Fibroblast of skin of right biceps (primary cell): Measurements from ENCODE around the gene KIF26A.

Source experiments
- DNase-seq: peaks from one replicate; pipeline ENCODE4 v3.0.0-alpha.2; 2013

Gene KIF26A

GRCh38 chr14:104113631-104114420, 24.6 kb upstream of the KIF26A start:
- DNase-seq, result no peak

DNA sequence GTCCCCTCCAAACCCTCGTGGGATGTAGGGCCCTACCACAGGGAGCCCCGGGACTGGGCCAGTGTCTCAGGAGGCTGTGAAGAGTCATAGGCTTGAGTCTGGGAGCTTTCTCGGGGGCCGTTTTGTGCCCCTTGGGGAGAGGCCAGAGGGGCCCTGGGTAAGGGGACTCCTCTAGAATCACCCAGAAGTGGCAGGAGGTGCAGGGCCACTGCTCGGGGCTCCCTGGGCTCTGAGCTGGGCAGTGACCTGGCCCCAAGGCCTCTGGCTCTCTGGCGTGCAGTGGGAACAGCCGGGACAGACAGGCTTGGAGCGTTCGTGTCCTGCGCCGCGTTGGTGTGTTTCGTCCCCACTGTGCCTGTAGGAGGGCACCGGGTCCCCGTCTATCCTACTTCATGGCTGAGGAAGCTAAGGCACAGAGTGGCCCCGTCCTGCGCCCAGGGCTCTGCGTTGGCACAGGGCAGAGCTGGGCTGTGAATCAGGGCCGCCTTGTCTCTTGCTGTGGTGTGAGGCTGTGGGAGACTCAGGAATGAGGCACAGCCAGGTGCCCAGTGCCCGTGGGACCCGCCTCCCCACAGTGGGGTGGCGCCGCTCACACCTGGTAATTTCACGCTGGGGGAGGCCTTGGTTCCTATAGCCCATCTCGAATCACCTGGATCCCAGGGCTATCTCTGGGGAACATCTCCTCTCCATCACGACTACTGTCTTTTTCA, 23.8 kb upstream of the KIF26A start:
- DNase-seq, result no peak

DNA sequence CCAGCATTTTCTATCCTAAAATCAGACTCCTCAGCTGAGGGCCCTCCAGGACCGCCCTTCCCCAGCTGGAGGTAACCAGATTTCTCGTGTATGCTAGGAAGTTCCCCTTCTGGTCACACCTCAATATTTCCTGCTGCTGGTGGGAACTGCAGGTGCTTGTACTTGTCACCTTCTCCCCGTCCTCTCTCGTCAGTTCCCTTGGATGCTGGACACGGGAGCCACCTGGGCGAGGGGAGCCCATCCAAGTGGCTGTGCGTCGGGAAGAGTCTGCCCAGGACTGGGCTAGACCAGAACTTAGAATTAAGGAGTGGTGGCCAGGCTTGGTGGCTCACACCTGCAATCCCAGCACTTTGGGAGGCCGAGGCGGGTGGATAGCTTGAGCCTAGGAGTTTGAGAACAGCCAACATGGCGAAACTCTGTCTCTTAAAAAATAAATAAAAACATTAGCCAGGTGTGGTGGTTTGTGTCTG, 23.2 kb upstream of the KIF26A start:
- no peak for DNase-seq

GRCh38 chr14:104115691-104116287, 22.6 kb upstream of the KIF26A start:
- no peak for DNase-seq

DNA sequence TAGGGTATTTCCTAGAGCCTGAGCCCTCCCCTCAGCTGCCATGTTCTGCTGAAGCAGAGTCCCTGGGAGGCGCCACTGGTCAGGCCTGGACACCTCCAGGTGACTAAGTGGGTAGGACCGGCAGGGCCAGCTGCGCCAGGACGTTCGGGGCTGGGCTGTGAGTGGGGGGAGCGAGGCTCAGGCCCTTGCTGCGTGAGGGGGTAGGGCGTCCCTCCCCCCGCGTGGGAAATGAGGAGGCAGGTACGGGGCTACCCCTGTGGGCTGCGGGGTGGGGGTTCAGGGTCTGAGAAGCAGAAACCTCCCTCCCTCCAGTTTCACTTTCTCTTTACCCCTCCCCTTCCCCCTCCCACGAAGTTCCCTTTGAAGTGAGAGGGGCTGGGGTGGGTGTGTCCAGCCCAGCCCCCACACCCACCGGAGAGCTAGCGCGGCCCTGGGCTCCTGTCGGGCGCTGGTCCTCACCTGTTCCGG, 22.1 kb upstream of the KIF26A start:
- DNase-seq, result no peak

DNA sequence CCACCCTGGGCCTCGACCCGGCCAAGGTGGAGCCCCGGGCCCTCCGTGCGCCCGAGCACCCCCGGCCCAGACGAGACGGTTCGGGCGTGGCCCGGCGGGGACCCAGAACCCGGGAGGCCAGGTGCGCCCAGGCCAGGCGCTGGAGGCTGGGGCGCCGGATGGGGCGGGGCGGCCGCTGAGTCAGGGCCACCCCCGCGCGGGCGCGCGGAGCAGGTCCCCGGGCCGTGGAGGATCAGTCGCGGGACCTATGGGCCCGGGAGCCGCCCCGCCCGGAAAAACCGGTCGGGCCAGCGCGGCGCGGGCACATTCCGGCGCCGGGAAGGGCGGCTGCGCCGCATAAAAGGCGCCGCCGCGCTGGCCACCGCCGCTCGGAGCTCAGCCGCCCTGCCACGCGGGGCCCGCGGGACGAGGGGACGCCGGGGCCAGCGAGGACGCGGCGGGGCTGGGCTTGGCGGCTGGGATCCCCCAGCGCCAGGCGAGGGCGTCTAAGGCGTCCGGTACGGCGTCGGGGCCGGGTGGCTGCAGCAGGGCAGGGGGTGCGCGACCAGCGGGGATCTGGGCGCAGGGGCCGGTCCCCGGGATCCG, 21.5 kb upstream of the KIF26A start:
- no peak for DNase-seq

- no peak for DNase-seq
These were observed 20.9 kb upstream of the KIF26A start for GRCh38 chr14:104117341-104118005.

DNA sequence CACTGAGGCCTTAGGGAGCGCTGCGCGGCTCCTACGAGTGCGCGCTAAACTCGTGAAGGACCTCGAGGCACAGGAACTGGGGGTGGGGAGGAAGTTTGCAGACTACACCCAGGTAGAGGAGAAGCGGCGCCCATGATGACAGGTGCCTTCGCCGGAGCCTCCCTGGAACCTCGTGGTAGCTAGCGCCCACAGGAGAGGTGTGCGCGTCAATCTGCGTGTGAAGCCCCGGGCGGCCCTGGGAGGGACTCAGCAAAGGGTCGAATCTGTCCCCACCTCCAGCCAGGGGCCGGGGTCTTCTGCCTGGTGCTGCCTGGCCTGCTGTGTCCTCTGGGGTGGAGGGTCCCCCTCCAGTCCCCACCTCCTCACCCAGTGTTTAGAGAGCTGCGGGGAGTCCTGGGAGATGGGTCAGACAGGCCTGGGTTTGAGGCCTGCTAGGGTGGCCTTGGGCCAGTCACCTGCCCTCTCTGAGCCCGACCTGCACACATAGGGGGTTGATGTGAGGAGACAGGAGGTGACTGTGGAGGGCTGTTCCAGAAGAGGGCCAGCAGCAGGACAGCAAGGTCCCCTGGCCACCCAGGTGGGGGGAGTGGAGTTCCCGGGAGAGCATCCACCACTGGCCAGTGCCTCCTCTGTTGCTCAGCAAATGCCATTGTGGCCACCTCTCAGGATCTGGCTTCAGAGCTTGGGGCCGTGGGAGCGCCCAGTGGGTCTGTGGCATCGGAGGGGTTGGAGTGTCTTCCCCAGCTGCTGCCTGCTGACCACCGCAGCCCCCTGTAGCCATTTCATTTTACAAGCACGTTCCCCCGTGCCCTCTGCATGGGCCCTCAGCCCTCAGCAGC, 20.2 kb upstream of the KIF26A start:
- DNase-seq, result no peak

DNA sequence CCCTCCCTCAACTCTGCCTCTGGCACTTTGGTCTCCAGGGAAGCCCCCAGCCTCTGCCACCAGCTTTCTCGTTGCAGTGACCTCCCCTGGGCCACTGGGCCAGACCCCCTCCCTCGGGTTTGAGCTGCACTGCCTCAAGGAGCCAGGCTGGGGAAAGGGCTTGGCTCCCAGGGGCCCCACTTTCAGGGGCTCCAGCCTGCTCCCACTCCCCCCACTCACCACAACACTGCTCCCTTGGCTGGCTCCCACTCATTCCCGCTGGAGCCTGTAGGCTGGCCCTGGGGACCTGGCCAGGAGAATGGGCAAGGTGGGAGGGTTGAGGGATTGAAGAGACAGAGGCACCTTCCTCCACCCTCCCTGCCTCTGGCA, 19.3 kb upstream of the KIF26A start:
- DNase-seq, result no peak

DNA sequence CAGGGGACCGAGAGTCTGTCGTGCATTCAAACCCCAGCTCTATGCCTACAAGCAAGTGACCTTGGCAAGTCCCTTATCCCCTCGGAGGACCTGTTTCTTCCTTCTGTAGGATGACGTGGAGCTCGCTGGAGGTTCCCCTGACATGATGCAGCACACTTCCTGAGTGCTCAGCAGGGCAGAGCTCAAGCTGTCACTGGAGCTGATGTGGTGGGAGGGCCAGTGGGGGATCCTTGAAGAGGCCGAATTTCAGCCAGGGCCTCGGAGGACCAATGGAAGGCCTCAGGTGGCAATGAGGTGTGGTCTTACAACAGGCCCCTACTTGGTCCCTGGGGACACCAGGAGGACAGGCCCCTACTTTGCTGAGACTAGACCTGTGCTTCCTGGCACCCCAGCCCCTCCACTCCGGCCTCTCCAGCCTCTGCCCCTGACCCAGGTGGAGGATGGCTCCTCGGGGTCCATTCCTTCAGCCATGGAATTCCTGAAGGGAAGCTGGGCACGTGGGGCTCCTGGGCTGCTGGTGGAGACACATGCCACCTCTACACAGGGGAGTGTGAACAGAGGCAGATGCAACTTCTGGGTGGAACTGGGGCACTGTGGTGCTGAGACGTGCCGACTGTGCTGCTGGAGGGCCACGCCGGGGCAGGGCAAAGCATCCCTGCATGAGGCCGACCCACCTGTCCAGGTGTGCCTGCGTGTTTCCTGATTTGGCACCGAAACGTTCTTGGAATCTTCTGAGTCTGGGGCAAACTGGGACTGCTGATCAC, 18.7 kb upstream of the KIF26A start:
- no peak for DNase-seq

- DNase-seq, result no peak
These were observed 18.1 kb upstream of the KIF26A start for GRCh38 chr14:104120281-104120741.

DNA sequence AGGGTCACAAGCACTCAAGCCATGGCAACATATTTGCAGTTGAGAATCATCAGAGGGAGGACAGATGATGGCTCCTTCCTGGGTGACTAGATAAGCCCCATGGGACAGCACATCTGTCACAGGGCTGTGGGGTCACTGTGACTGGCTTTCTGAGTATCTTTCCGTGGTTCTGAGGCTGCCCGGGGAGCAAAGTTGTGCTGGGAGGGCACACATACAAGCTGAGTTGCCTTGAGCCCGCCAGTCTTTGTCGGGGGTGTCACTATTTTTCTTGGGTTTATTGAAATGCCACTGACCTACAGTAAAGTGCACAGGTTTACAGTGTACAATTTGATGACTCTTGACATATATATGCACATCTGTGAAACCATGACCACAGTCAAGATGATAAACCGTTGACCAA, 17.2 kb upstream of the KIF26A start:
- no peak for DNase-seq

- DNase-seq, result no peak
These were observed 14.5 kb upstream of the KIF26A start for GRCh38 chr14:104123879-104124278.

DNA sequence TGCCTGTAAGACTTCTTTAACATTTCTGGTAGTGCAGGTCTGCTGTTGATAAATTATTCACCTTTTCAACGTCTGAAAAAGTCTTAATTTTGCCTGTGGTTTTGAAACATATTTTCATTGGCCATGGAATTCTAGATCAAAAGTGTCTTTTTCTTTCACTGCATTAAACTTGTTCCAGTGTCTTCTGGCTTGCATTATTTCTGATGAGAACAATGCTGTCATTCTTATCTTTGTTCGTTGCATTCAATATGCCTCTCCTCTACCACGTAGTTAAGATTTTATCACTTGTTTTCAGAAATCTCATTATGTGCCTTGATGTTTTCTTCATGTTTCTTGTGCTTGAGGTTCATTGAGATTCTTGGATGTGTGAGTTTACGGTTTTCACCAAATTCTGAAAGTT, 13.4 kb upstream of the KIF26A start:
- no peak for DNase-seq

- DNase-seq, result no peak
These were observed 11.6 kb upstream of the KIF26A start for GRCh38 chr14:104126753-104127152.

- DNase-seq, result no peak
These were observed 9.4 kb upstream of the KIF26A start for GRCh38 chr14:104128981-104129380.

GRCh38 chr14:104129556-104129955, 8.8 kb upstream of the KIF26A start:
- no peak for DNase-seq

GRCh38 chr14:104130974-104131651, 7.3 kb upstream of the KIF26A start:
- DNase-seq, result no peak

- no peak for DNase-seq
These were observed 6.2 kb upstream of the KIF26A start for GRCh38 chr14:104131968-104132732.

GRCh38 chr14:104132981-104133380, 5.4 kb upstream of the KIF26A start:
- DNase-seq, result no peak
